Measurements from ENCODE around the gene EPHA1.
"Not testable (repeated sequence)": the region's sequence is repeated elsewhere in the genome, so short reads cannot be mapped to it uniquely, and the experiment has no call there.

Gene EPHA1

DNA sequence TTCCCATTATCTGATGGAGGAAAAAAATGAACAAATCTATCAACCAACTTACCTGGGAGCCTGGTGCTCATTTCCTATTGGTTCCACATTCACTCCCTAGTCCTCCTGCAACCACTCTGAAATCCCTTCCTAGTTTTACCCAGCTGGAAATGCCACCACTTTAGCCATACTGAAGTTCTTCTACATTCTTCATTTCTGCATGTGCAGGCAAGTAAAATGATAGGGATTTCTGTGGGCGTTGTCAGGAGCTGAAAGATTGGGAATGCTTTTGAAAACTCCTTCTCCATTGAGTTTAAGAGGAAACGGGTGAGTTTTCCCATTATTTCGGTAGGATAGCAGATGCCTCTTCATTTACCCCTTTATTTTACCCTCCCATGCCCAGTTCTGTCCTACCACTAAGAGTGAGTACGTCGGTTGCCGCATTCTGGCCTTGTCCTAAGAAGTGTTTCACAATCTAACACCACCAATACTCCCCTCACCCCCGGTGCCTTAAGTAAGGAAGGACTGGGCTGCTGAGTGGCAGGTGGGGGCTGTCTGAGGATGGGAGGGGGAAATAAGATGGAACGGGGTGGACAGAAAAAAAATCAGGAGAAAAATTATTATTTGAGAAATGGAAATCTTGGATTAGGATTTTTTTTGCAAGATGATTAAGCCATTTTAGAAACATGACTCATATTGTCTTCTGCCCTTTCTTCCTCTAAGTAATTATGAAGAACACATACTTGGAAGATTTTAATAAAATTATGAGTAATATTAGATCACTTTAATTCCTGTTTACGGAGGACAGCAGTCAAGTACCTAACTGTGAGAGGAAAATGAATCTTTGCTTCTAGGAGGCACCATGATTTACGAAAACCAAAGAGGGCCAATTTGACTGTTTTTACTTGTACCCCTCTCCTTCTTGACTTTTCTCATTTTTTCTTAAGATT is 21.4 kb upstream of the EPHA1 start:
- no peak for DNase-seq

DNA sequence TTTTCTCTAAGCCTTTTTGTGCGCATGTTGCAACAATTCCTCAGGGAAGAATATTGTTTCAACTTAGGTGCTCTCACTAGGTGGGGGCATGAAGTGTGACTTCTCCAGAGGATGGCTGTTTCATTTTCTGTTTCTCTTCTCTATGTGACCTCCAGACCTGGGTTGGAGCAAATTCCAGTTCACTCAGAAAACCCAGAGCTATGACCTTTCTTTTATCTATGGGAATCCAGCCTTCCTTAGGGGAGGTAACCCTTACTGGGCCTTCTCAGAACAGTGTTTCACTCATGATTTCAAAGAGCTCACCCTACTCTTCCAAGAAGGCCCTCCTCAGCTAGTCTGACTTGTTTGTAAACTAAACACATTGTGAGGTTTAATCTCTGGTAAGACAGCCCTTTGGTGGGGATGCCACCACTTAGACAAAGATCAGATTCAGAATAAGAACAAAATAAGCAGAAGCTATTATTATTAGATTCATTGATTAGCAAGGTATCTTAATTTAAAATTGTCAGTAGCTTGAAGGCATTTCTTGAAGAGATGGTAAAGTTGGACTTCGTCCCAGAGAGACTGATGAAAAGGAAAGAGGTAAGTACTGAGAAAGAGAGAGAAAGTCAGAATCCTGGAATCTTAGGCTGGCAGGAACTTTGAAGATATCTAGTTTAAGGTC is 18.0 kb upstream of the EPHA1 start:
- DNase-seq = no peak

DNA sequence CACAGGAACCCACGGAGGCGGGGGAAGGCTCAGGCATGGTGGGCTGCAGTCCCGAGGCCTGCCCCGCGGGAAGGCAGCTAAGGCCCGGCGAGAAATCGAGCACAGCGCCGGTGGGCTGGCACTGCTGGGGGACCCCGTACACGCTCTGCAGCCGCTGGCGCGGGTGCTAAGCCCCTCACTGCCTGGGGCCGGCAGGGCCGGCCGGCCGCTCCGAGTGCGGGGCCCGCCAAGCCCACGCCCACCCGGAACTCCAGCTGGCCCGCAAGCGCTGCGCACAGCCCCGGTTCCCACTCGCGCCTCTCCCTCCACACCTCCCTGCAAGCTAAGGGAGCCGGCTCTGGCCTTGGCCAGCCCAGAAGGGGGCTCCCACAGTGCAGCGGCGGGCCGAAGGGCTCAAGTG is 15.8 kb upstream of the EPHA1 start:
- not testable (repeated sequence) for DNase-seq

DNA sequence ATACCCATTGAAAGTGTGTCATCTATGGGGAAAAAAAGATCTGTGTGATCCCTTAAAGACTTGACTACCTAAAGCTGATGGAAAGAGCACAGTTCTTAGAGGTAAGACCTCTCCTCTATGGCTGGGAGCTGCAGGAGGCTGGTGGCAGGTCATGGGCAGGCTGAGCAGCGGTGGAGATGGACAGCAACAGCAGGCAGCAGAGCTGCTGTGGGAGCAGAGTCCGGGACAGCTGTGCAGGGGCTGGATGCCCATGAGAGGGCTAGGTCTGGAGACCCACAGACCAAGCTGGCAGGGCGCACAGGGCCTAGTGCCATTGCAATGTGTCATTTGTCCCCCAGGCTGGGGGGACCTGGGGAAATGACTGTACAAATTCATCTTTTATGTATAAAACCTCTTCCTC is 13.4 kb upstream of the EPHA1 start:
- no peak for DNase-seq

DNA sequence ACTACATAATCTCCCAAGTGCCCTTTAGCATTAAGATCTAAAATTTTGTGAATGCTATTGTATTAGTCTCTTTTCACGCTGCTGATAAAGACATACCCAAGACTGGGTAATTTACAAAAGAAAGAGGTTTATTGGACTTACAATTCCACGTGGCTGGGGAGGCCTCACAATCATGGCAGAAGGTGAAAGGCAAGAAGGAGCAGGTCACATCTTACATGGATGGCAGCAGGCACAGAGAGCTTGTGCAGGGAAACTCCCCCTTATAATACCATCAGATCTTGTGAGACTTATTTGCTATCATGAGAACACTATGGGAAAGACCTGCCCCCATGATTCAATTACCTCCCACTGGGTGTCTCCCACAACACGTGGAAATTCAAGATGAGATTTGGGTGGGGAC is 12.0 kb upstream of the EPHA1 start:
- not testable (repeated sequence) for DNase-seq

DNA sequence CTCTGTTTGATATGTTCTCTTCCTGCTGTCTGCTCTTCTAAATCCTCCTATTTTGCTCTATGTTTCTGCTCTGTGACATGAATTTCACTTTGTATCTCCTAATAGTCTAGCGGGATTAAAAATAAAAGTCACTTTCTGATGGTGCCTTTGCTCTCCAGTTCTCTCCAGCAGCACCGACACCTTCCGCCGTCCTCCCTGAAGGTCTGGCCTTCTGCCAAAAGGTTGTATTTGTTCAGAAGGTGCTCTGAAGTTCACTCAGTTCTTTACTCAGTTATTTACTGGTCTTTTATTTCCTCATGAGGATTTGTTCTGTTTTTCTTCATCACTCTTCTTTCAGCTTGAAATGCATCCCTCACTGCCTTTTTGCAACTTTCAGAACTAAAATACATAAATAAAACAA is 11.2 kb upstream of the EPHA1 start:
- no peak for DNase-seq

DNA sequence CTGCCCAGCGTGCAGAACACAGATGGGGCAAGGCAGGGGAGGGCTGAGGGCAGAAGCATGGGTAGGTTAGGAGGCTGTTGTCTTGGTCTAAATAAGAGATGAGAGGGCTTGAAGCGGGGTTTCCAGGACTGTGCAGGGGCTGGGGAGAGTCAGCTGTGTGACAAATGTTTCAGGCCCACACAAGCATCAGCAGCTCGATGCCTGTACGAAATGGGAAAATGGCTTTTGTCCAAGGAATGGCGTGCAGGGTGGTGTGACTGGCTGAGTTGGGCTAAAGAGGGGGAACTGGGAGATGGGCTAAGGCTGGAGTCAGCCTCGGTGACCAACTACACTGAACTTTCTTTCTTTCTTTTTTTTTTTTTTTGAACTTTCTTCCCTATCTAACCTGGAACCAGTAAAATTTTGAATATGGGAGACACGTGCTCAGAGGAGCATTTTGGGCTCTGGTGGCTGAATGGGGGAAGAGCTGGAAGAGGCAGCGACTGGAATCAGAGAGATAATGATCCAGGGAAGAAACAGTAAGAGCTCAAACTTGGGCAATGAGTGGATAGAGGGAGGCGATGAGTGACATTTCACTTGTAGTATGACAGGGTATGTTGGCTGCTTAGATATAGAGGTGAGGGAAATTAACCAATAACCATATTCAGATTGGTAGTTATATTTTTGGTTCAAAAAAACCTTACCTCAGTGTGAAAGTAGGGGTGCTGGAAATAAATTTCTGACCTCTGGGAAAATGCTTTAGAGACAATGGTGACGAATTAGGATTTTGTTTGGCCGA is 10.2 kb upstream of the EPHA1 start:
- no peak for DNase-seq

DNA sequence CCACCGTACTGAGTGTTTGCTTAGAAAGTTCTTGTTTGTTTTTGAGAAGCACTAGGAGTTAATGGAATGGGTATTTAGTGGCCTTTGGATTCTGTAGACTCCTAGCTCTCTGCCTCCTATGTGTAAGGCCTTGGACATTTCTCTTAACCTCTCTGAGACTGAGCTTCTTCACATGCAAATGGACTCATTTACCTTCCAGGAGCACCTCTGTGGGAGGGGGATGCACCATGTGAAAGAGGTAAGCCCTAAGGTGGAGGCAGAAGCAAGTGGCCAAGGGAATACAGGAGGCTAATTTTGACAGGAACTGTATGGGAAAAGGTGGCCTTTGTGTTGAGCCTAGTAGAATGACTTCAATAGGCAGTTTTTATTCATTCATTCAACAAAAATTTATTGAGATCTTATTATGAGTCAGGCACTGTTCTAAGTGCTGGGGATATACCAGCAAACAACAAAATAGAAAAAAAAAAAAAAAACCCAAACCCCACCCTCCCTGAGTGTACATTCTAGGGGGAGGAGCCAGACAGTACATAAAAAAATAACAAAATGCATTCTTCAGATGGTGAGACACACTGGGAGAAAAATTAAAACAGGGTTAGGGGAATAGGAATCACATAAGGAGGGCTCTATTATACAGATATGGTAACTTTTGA is 9.2 kb upstream of the EPHA1 start:
- DNase-seq = no peak

DNA sequence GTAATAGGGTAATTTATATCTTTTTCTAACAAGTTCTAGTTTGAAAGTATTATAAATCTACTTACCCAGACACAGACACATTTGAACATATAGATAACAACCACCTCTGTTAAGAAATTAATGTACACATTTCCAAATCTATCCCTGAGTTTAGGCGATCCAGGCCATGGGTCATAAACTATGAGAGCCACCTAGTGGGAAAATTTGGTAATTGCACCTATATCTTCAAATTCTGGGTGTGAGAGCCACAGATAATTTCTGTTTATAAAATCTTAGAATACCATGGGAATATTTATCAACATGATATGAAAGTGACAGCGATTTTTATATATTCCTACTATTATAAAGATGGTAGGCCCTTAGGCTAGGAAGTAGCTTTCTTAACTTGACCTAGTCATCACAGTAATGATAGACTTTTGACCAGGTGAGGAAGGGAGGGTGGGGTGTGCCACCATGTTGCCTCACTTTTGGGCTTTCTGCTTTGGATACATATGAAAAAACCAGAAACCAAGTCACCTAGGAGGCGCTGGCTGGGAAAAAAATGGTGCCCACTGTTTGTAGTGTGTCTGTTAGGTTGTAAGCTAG is 8.0 kb upstream of the EPHA1 start:
- no peak for DNase-seq

DNA sequence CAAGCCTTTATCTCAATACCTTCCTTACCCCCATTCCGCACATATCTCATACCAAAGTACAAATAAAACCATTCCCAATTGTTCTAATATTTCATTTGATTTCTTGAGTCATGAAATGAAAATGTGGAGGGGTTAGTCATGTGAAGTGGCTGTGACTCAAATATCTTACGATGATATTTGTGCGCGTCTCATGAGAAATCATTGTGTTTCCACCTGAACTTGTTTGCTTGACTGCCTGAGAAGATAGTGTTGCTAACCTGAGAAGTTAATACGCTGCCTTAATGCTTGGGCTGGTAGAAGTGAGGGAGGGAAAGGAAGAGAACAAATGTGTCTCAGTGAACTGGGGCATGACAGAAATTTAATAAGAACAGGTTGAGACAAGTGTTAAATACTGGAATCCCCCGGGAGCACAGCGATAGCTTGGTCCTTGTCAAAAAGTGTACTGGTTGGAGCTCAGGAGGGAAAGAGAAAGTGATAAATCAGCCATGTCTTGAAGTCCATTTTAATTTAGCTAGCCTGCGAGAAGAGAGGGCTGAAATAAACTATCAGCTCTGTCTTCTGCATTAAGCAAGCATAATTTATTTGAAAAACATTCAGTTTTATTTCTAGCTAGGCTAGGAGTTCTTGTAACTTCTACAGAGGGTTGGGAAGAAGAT is 7.2 kb upstream of the EPHA1 start:
- DNase-seq = no peak

DNA sequence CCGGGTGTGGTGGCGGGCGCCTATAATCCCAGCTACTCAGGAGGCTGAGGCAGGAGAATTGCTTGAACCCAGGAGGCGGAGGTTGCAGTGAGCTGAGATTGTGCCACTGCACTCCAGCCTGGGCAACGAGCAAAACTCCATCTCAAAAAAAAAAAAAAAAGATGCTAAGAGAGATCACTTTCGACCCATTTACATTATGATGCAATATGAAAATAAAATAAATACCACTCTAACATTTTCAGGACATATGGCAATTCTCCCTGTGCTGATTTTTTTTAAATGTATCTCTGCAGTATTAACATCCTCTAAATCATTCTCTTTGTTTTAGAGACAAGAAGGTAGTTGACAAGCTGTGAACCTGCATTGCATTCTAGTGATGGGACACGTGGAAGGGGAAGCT is 6.6 kb upstream of the EPHA1 start:
- not testable (repeated sequence) for DNase-seq

DNA sequence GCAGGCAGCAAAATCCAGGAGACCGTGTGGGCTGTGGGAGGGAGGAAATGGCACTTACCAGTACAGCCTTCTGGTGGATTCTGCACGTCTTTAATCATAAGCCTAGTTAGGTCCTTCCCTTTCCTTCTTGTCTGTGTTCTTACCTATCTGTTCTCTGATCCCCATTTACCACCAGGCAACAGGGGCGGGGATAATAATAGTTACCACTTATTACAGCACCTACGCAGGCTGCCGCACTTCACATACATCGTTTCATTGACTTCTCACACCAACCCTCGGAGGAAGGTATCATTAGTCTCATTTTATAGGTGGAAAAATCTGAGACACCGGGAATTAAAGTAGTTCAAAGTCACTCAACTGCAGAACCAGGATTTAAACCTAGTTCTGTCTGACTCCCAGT is 4.5 kb upstream of the EPHA1 start:
- no peak for DNase-seq

DNA sequence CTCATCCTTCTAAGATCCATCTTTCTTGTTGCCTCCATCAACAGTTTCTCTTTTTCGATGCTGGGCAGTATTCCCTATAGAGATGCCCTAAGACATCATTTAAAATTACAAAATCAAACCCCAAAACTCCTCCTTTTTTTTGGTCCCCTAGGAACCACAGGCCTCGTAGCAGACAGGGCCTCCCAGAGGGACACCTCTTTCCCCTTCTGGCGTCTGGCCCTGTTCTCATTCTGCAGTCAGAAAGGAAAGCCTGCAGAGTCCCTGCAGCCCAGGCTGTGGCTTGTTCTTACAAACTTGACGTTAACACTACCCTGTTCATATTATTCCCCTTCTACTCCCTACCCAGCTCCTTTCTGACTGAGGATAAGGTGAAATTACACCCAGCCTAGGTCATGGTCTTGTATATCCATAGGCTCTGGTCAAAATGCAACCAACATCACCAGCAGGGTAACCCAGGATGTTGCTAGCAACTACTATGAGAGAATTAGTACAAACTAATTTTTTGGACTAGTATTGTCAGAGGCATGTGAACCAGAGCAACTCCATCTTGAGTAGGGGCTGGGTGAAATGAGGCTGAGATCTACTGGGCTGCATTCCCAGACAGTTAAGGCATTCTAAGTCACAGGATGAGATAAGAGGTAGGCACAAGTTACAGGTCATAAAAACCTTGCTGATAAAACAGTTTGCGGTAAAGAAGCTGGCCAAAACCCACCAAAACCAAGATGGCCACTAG is 3.5 kb upstream of the EPHA1 start:
- no peak for DNase-seq

DNA sequence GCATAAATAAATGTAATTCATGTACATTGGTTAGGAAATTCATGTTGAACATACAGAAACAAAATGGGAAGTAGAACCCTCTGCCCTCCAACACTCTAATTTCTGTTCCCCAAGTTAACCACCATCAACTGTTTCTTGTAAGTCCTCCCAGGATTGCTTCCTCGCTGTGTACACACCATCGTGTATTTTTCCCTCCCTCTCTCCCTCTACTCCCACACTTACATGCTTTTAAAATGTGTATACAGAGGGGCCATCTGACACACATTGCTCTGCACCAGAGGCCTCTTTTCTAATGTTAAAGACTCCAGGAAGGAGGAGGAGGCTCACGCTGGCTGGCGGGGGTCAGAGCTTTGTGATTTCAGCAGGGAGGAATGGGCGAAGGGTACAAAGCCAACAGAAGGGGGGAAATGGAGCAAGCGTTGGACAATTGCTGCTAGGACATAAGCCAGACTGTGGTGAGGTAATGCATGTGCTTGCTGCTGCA is 1.9 kb upstream of the EPHA1 start:
- DNase-seq = peak; percentile 69

DNA sequence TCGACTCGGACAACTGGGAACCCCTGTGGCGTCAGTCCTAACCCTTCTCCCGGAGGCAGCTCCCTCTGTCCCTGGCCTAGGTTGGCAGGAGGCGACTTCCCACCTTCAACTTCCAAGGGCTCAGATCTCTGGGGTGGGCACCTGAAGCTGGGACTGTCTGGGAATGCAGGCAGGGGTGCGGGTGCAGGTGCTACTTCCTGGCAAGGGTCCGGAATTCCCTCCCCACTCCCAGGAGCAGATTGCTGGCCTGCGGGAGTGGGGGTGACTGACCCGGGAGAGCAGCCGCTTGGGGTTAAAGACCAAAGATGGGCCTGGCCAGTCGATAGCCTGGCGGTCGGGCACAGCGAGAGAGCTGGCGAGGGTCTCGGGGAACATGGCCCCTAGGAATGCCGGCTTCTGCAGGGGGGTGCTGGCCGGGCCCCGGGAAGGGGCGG is 387 bp downstream of the EPHA1 start:
- peak; percentile 64 for DNase-seq

DNA sequence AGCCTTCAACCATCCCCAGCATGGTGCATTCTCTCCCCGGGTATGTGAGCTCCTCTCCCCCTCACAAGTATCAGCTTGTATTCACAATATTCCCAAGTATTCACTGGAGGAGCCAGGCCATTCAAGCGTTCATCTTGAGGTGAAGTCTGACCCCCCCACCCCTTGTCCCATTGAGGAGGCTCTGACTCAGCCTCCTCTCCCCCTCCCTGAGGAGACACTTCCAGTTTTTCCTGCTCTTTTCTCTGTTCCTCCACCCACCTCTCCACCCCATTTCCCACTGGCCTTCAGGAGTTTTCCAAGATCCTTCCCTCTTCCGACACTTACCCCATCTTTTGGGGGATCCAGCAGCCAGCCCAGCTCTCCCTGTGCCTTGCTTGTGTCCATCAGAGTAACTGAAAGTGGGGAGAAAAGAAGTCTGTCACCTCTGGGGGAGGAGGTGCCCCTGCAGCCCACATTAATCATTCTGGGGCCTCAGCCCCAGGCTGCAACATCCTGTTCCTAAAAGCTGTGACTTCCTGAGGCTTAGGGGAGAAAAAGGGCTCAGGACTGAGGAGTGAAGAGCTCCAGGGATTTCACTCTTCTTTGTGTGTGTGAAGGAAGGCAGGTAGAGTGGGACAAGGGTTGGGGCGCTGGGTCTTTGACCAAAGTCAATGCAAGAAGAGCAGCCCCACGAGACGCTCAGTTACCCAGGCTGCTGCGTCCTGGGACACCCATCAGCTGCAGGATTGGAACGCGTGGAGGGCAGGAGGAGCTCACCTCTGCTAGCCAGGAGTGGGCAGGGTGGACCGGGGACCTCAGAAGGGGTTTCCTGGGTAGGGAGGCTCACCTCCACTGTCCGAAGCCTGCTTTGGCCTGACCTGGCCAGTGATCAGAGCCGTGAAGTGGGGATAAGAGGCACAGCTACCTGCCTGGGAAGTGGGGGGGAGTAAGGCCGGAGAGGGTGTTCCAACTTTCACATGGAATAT is 1.1 kb downstream of the EPHA1 start:
- DNase-seq = peak; percentile 62

DNA sequence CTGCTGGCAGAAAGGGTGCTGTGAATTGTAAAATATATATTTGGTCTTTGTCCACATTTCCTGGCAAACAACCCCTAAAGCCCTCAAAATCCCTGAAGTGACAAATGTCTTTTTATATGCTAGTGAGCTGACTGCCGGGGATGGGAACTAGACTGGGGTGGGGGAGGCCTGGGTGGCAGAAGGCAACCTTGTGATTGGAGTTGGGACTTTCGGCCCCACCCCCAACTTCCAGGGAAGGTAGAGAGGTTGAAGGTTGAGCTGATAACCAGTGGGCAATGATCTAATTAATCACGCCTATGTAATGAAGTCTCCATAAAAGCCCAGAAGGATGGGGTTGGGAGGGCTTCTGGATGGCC is 2.7 kb downstream of the EPHA1 start:
- no peak for DNase-seq

DNA sequence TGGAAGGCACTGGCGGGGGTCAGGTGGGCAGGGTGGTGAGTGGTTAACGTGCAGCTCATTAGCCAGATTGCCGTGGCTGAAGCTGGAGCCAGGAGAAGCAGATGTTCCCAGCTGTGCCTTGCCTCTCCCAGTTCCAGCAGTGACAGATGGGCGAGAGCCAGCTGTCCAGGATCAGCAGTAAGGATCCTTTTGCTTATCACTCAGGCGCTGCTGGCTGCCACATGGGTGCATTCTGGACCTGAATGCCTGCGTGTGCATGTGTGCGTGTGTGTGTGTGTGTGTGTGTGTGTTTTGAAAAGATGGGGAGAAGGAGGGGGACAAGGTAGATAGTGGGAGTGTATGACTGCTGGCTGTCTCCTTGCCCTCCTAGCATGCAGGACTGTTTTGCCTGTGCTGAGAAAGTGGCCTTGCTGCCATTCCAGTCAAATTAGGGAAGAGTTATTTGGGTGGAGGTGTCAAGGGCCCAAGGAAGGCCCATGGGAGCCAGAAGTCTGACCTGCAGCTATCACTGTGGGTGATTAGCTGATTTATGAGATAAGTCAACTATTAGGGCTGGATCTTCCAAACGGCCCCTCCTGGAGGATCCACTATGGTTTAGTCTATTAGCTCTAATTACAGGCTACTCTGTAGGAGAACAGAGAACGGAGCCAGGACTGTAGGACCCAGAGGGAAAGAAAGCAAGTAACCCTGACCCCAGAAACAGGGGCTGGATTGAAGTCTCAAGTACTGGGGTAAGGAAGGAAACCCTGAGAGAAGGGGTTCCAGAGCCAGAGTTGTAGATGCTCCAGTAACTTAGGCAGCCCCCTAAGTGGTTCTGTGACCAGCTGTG is 3.3 kb downstream of the EPHA1 start:
- peak; percentile 66 for DNase-seq

DNA sequence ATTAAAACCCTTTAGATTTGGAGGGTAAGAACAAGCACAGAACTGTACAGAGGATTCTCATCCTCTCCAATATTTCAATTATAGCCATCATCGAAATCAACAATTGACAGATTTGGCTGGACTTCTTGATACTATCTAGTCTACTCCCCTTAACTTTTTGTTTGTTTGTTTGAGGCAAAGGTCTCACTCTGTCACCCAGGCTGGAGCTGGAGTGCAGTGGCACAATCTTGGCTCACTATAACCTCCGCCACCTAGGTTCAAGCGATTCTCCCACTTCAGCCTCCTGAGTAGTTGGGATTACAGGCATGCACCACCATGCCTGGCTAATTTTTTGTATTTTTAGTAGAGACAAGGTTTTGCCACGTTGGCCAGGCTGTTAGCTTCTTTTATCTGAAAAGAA is 6.4 kb downstream of the EPHA1 start:
- not testable (repeated sequence) for DNase-seq

All from islet precursor cell (in vitro differentiated cells).